ENCODE results near the gene AKR1B15. TPM values are rescaled to one million over a fixed set of nuclear protein-coding genes. Genes with fewer than 3 reads are reported as not detected.

Gene AKR1B15
- total RNA-seq, 2 donors from 2014 or later = 0.52 TPM; not detected in 1

GRCh38 chr7:134504660-134505164, 44.2 kb upstream of the AKR1B15 start:
- intact Hi-C loops (cut with DNase I) = no loop called here
- H3K4me1 ChIP-seq = no peaks in the 10 kb centered on the region
- no peak overlapping the region for H3K27ac ChIP-seq
- DNase-seq (no peak), ATAC-seq (no peak)
- TF ChIP-seq, protein P1, sequence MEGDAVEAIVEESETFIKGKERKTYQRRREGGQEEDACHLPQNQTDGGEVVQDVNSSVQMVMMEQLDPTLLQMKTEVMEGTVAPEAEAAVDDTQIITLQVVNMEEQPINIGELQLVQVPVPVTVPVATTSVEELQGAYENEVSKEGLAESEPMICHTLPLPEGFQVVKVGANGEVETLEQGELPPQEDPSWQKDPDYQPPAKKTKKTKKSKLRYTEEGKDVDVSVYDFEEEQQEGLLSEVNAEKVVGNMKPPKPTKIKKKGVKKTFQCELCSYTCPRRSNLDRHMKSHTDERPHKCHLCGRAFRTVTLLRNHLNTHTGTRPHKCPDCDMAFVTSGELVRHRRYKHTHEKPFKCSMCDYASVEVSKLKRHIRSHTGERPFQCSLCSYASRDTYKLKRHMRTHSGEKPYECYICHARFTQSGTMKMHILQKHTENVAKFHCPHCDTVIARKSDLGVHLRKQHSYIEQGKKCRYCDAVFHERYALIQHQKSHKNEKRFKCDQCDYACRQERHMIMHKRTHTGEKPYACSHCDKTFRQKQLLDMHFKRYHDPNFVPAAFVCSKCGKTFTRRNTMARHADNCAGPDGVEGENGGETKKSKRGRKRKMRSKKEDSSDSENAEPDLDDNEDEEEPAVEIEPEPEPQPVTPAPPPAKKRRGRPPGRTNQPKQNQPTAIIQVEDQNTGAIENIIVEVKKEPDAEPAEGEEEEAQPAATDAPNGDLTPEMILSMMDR (IDR thresholded peaks at IDR 0.05) = no peak
- no peak for TF ChIP-seq POLR2A (IDR thresholded peaks at IDR 0.05)
- 81 to 95% methylated on average over 3 of the region's 3 CpGs for WGBS, 2 donors
- H3K27me3 ChIP-seq = no peaks in the 10 kb centered on the region
- no peaks in the 10 kb centered on the region for H3K9me3 ChIP-seq
- no peak overlapping the region for H3K4me3 ChIP-seq
- no peaks in the 10 kb centered on the region for H3K36me3 ChIP-seq (replicated peaks in 1 of 2; ENCODE audit: insufficient read depth in 1 of 2, low read depth in 2 of 2)

DNA sequence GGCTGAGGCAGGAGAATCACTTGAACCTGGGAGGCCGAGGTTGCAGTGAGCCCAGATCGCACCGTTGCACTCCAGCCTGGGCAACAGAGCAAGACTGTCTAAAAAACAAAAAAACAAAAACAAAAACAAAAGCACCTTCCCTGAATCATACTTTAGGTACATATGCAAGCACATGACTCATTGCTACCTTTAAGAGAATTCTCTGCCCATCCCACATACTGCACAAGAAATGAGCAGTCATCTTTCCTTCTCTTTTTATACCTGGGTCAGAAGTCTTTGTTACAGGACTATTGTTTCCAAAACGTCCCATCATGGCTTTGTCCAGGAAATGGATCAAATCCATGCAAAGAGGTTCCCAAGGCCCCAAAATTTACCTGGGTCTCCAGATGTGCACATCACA, 43.1 kb upstream of the AKR1B15 start:
- Histone ChIP-seq H3K4me1 (no peaks in the 10 kb centered on the region), H3K4me3 (no peak overlapping the region), H3K27me3 (no peaks in the 10 kb centered on the region), H3K27ac (no peak overlapping the region), H3K36me3 (replicated peaks in 1 of 2; ENCODE audit: insufficient read depth in 1 of 2, low read depth in 2 of 2) (no peaks in the 10 kb centered on the region), H3K9me3 (no peaks in the 10 kb centered on the region)
- intact Hi-C loops (cut with DNase I) = no loop called here
- TF ChIP-seq POLR2A (IDR thresholded peaks at IDR 0.05) = no peak
- TF ChIP-seq, protein P1 (IDR thresholded peaks at IDR 0.05) = no peak
- WGBS, 2 donors = 75 to 83% methylated on average over 4 of the region's 4 CpGs
- DNase-seq = no peak
- ATAC-seq = no peak

DNA sequence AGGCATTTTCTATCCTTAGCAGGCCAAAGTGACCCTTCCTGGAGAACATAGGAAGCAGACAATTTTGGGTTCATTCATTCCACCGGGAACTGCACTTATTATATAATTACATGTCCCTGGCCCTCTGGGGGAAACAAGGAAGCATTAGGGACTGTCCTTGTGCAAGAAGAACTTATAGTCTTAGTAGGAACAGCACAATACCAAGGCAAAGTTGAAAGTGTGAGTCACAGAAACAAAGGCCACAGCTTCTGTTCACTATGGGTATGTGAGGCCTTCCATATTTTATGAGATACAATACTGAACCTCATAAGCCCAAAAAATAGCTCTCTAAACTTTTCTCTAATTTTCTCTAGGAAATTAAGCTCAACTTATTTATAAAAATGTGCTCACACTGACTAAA, 39.9 kb upstream of the AKR1B15 start:
- Histone ChIP-seq H3K27me3 (no peaks in the 10 kb centered on the region), H3K9me3 (no peaks in the 10 kb centered on the region), H3K27ac (no peak overlapping the region), H3K4me1 (no peaks in the 10 kb centered on the region), H3K4me3 (no peak overlapping the region), H3K36me3 (replicated peaks in 1 of 2; ENCODE audit: insufficient read depth in 1 of 2, low read depth in 2 of 2) (no peaks in the 10 kb centered on the region)
- no peak for DNase-seq
- WGBS, 2 donors = 71 to 92% methylated on average over 1 of the region's 1 CpG
- no peak for ATAC-seq
- intact Hi-C loops (cut with DNase I) = no loop called here
- TF ChIP-seq POLR2A (IDR thresholded peaks at IDR 0.05) = no peak
- TF ChIP-seq, protein P1 (IDR thresholded peaks at IDR 0.05) = no peak

GRCh38 chr7:134510646-134511045, 38.3 kb upstream of the AKR1B15 start:
- Histone ChIP-seq H3K27me3 (no peaks in the 10 kb centered on the region), H3K36me3 (replicated peaks in 1 of 2; ENCODE audit: insufficient read depth in 1 of 2, low read depth in 2 of 2) (no peaks in the 10 kb centered on the region), H3K4me1 (no peaks in the 10 kb centered on the region), H3K4me3 (no peak overlapping the region), H3K27ac (no peak overlapping the region), H3K9me3 (no peaks in the 10 kb centered on the region)
- DNase-seq = no peak
- no peak for ATAC-seq
- TF ChIP-seq, protein P1 (IDR thresholded peaks at IDR 0.05) = no peak
- no peak for TF ChIP-seq POLR2A (IDR thresholded peaks at IDR 0.05)
- intact Hi-C loops (cut with DNase I) = no loop called here
- WGBS, 2 donors = 62 to 77% methylated on average over 5 of the region's 5 CpGs

GRCh38 chr7:134512271-134512670, 36.6 kb upstream of the AKR1B15 start:
- DNase-seq (no peak), ATAC-seq (no peak)
- intact Hi-C loops (cut with DNase I) = no loop called here
- no peak for TF ChIP-seq POLR2A (IDR thresholded peaks at IDR 0.05)
- TF ChIP-seq, protein P1 (IDR thresholded peaks at IDR 0.05) = no peak
- no peak overlapping the region for H3K27ac ChIP-seq
- WGBS, 2 donors = 81 to 82% methylated on average over 1 of the region's 1 CpG
- H3K27me3 ChIP-seq = no peaks in the 10 kb centered on the region
- H3K4me1 ChIP-seq = no peaks in the 10 kb centered on the region
- H3K9me3 ChIP-seq = no peaks in the 10 kb centered on the region
- H3K4me3 ChIP-seq = no peak overlapping the region
- H3K36me3 ChIP-seq (replicated peaks in 1 of 2; ENCODE audit: insufficient read depth in 1 of 2, low read depth in 2 of 2) = no peaks in the 10 kb centered on the region
